Transverse colon (tissue), 1 donor: ENCODE measurements around the gene TOP1.

Source experiments
- EP300 ChIP-seq: sonication (generic); formaldehyde crosslinking; IDR thresholded peaks from one replicate; pipeline ENCODE4 v1.6.1; 2017; ENCODE audit warnings: antibody characterized with exemption, low read depth
- POLR2A ChIP-seq: fragments of 450-650 bp; IDR thresholded peaks from one replicate; pipeline ENCODE4 v1.6.1; 2016; ENCODE audit warnings: antibody characterized with exemption, mild to moderate bottlenecking, moderate library complexity

DNA sequence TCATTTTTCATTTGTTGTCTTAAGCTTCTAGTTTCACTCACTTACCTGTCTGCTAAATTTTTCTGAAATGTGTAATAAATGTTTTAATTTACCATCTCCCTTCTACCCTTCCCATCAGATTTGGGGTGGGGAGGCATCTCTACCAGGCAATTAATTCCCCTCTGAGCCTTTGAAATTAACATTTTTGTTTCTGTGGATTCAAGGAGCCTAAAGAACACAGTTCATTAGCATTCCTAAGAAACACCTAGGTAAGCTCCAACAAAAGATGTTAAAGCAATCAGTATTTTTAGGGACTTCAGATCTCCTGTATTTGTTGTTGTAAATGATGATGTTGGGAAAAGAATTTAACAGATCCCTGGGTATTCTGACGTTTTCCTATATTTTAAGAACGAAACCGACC, 6.6 kb downstream of the TOP1 start:
- no peak for TF ChIP-seq POLR2A
- no peak for TF ChIP-seq EP300
